ENCODE measurements around the gene SLC25A19.
"Not testable (repeated sequence)": the region's sequence is repeated elsewhere in the genome, so short reads cannot be mapped to it uniquely, and the experiment has no call there.

SLC25A19 gene

DNA sequence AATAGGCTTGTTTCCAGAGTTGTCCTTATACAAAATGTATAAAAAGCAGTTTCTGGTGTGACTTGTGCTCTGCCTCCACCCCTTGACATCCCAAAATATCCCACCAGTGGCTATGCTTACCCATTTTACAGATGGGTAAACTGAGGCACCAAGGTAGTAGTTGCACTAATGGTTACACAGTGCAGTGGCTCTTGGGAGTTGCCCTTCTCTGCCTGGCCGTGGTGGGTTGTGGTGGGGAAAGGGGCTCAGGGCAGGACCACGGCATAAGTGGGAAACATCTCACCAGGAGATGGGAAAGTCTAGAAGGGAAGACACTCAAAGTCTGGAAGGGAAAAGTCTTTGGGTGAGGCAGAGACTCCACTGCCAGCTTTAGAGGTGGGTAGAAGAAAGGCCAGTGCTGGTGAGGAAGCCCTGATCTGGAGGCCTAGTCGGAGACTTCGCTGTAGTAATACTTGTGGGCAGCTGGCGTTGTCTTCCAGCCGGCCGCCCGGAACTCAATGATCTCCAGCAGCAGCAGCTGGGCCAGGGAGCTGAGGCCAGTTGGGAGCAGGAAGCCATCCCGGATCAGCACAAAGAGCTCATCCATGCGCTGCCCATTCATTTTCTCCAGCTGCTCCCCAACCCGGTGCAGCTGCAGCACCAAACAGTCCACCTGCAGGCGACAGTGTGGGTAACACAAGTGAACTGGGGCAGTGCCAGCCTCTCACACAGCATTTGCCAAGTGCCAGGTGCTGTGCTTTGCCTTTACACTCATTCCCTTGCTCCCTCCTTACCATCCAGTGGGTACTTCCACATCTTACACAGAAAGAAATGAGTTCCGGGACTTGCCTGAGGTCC is 22.7 kb downstream of the SLC25A19 start:
- DNase-seq = no peak

DNA sequence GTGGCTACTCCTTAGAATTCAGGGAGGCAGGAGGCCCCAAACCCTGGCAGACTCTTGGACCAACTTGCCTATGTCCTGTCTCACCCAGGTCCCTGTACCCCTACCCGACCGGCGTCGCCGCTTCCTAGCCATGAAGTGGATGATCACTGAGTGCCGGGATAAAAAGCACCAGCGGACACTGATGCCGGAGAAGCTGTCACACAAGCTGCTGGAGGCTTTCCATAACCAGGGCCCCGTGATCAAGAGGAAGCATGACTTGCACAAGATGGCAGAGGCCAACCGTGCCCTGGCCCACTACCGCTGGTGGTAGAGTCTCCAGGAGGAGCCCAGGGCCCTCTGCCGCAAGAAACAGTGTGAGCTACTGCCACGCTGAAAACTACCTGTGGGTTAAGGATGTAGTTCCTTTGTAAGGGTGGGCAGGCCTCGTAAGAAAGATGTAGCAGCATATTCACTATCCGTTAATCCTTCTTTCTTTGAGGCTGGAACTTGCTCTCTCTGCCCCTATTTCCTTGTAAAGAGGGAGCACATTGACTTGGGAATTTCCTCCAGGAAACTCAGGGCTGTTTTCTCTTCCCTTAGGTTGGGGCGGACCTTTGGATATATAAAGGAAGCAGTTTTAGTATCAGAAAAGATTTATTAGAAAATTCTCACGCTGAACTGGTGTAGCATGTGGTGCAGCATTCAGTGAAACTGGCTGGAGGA is 23.5 kb downstream of the SLC25A19 start:
- DNase-seq = no peak

DNA sequence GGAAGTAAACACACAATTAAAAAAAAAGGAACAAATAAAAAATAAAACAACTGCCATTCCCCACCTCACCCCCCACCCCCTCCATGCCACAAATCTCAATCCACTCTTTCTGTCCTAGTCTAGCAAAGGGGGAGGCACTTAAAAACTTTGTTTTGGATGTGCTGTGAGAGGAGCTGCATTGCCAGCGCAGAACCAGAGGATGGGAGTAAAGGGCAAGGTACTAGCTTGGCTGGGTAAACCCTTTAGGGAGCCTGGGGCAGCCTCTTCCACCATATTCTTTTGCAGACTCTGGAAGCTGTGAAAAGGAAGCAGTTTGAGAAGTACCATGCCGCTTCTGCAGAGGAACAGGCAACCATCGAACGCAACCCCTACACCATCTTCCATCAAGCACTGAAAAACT is 26.2 kb downstream of the SLC25A19 start:
- no peak for DNase-seq

DNA sequence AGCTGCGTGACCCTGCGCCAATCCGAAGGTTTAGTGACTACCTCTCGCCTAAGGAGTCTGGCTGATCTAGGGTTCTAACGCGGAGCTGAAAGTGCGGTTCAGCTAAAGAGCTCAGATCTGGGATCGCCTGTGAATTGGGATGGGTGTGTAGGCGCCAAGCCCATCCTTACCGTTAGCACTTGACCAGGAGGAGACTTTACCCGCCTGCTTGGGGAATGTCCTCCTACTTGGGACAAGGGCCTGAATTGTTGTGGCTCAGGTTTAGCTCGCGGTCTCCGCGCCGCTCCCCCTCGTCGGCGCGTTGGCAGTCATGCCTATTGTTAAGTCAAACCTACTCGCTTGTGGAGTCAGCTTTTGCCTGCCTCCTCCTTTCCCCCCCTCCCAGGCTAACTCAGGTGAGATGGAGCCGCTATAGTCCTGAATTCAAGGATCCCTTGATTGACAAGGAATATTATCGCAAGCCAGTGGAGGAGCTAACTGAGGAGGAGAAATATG is 27.1 kb downstream of the SLC25A19 start:
- peak in 1 of 2 experiments; percentile 43 for DNase-seq

DNA sequence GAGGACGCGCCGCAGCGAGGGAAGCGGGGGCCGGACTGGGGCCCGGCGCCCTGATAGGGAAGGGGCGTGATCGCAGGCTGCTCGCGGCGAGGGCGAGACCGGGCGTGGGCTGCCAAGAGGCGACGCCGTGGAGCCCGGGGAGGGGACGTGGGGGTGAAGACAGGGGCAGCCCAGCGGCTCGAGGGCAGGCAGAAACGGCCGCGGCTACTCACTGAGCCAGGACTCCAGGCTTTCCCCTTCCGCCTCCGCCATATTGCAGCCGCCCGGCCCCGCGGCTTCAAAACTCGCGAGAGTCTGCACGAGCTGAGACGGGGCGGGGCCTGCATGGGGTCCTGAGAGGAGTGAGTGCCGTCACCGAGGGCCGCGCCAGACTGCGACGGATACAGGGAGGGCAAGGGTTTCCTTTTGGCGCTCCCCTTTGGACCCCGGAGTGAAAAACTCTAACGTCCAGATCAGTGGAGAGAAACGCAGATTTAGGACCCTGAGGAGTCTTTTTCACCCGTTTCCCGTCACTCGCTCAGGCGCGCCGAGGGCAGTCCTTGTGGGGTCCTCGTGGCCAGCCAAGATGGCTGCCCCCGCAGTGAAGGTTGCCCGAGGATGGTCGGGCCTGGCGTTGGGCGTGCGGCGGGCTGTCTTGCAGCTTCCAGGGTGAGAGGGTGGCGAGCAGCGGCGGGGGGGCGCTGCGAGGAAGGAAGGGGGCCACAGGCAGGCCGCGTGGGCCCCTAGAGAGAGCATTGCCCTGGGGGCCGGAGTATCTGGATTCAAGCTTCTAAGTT is 27.7 kb downstream of the SLC25A19 start, which contains the start of the genes GGA3 and MRPS7:
Gene GGA3 (minus strand): TSS at position 271 of the 776 bp plus-strand sequence. CDS start 19 bp downstream, at position 252.
Gene MRPS7 (plus strand): TSS at position 544 of the 776 bp plus-strand sequence. CDS start 22 bp downstream, at position 566.
- peak; percentile 86 to 87 for DNase-seq

DNA sequence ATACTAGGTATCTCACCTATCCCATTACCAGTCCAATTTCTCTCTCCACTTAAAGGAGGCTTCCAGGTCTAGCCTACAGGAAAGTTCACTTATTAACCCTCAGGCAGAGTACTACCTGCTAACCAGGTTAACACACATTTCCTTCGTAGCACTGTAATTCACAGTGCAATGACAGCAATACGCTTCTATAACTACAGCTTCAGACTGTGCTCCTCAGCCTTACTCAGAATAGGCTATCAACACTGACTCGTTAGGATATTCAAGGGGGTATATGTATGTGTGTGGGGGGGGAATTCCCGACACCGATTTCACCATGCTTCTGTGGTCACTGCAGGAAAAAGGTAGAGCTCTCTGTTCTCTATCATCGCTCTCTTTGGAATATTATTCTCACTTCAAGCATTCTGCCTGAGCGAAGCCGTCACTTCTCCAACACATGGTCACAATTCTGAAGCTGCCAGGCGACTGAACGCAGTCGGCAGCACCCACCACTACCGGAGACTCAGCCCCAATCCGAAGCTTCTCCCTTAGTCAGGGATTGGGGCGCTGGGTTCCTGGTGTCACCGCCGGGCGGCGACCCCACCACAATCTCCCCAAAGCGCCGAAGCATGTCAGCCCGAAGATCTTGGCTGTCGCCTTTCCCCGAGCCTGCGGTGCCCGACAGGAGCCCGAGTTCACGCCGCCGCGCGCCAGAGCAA is 28.4 kb downstream of the SLC25A19 start:
- DNase-seq = no peak

DNA sequence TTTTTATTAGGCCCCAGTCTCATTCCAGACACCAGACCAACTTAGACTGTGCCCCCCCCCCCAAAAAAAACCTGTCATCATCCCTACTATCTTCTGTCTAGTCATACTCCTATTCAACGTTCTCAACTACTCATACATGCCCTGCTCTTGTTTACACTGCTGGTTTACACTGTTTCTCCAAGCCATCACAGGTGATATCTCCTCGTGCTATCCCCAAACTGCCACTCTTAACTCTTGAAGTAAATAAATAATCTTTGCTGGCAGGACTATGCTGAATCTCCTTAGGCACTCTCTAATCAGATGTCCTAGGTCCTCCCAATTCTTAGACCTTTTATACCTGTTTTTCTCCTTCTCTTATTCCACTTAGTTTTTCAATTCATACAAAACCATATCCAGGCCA is 32.0 kb downstream of the SLC25A19 start:
- DNase-seq = not testable (repeated sequence)

DNA sequence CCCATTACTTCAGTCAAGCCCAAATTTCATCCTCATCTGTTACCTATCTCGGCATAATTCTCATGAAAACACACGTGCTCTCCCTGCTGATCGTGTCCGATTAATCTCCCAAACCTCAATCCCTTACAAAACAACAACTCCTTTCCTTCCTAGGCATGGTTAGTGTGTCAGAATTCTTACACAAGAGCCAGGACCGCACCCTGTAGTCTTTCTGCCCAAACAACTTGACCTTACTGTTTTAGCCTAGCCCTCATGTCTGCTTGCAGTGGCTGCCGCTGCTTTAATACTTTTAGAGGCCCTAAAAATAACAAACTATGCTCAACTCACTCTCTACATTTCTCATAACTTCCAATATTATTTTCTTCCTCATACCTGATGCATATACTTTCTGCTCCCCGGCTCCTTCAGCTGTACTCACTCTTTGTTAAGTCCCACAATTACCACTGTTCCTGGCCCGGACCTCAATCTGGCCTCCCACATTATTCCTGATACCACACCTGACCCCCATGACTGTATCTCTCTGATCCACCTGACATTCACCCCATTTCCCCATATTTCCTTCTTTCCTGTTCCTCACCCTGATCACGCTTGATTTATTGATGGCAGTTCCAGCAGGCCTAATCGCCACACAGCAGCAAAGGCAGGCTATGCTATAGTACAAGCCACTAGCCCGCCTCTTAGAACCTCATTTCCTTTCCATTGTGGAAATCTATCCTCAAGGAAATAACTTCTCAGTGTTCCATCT is 33.1 kb downstream of the SLC25A19 start:
- not testable (repeated sequence) for DNase-seq

DNA sequence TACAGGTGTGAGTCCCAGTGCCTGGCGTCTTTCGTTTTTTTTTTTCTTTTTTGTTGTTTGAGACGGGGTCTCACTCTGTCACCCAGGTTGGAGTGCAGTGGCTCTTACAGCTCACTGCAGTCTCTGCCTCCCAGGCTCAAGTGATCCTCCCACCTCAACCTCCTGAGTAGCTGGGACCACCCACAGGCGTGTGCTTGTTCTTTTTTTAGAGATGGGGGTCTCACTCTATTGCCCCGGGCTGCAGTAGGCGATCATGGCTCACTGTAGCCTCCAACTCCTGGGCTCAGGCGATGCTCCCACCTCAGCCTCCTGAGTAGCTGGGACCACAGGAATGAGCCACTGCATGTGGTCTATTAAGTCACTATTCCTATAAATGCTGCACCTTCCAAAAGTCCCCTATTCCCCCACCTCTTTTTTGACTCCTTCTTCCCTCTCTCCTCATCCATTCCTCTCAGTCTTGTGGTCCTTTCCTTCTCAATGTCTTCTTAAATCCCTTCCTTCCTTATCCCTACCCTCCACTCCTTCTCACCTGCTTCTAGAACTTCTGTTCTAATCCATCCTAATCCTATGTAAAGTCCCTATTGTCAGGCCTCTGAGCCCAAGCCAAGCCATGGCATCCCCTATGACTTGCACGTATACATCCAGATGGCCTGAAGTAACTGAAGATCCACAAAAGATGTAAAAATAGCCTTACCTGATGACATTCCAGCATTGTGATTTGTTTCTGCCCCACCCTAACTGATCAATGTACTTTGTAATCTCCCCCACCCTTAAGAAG is 37.0 kb downstream of the SLC25A19 start:
- DNase-seq = no peak

DNA sequence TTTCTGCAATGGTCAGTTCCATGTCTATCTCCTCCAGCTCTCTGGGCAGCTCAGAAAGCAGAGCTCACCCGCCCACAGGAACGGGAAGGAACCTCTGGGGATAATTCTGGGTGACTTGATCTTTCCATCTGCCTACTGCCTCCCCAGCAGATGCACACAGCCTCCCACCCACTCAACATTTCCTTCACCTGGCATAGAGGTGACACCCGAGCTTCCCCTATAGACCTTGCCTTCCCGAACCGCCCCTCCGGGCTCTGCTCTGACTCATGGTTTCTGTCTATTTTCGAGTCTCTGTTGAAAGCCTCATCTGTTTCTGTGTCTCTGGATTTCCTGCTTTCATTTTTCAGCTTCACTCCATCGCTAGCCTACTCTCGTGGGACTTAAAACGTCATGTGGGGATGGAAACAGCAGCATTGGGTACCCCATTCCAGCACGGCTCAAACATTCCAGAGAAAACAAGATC is 39.2 kb downstream of the SLC25A19 start:
- DNase-seq = no peak

DNA sequence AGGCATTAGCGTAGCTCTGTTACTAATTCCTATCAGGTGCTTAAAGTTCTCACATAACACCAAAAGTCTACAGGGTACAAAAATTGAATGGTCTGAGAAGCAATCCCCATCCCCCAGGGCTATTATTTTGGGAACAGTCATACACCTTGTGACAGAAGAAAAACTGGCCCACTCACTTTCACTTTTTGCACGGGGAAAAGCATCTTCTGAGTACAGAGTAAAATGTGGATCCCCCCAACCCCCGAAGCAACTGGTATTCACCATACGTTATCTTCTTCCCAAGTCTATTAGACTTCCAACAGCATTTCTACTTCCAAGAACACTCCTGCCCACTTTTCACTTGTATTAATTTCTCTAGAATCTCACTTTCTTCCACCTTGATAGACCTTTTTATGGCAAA is 39.7 kb downstream of the SLC25A19 start:
- DNase-seq = no peak

DNA sequence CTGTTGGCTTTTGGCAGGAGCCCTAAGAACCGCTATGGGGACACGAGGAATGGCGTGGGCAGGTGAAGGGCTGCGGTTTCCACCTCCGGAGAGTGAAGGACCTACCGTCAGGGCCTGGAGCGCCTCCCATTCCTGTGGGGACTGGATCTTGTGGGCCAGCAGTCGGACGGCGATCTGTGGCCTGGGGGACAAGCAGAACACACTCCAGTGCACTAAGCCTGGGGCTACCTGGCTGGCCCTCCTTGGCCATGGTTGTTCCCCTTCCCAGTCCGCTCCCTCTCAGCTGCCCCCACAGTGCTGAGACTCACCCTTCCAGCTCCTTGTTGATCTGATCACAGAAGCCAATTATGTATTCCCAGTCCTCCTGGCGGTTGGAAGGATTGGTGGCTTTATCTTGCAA is 42.8 kb downstream of the SLC25A19 start:
- DNase-seq = no peak

DNA sequence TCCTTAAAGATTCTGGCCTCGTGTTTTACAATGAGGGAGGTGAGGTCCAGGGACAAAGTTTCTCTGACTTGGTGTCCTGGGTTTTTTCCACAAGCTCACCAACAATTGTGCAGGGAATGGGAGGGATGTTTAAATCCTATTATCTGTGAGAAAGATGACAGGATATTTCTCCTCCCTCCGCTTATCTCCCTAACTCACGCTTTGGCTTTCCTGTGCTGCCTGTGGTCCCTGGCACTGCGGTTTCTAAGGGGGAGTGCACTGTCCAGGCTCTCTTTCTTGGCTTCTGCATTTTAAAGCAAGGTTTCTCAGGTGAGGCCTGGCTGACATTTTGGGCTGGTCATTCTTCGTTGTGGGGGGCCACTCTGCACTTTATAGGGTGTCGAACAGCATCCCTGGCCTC is 44.2 kb downstream of the SLC25A19 start:
- no peak for DNase-seq

DNA sequence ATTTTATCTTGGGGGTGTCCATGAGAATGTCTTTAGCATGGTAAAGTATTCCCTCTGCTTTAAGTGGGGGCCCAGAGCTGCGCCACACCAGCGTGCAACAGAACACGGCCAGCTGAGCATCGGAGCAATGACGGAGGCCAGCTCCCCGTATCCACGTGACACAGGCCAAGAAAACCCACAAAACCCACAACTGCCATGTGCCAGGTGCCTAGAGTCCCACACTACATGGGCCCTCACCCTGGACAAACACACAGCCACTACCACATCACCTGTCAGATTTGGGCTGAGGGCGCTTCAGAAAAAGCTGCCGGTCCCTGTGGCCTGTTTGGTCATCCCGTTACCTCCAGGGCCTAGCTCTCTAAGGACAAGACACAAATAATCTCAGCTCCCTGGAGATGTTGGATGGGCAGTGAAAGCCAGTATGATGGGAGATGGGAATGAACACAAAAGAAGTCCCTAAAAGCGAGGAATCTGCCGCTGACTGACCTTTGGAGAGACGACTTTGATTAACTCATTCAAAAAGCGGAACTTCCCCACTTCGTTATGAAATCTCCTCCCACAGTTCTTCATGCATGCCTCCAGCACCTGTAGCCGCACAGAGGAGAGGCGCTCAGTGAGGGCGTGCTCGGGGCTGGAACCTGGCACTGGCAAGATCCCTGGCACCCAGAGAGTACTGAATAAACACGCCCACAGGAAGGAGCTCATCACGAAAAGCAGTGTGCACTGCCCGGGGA is 44.9 kb downstream of the SLC25A19 start:
- DNase-seq = no peak

DNA sequence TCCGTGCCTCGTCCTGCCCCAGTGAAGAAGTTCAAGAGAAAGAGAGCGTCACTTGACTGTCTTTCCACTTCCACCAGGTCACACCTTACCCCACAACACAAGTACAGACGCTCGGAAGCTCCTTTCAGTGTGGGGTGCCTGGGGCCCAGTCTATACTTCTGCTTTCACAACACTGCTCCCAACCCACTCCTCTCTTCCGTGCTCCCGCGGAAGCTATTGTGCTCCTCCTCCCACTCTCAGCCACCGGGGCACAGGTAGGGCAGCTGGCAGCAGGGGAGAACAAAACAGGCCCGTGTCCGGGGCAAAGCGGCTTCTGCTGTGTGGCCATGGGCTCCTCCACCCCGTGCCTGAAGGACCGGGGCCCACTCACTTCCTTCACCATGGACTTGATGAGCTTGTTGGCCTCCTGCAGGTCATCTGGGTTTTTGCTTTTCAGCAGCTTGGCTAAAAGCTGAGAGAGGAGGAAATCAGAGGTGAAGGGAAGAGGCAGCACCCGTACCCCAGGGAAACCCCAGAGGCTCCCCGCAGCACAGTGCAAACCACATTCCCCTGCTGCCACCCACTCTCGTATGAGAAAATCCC is 46.7 kb downstream of the SLC25A19 start:
- DNase-seq = no peak

DNA sequence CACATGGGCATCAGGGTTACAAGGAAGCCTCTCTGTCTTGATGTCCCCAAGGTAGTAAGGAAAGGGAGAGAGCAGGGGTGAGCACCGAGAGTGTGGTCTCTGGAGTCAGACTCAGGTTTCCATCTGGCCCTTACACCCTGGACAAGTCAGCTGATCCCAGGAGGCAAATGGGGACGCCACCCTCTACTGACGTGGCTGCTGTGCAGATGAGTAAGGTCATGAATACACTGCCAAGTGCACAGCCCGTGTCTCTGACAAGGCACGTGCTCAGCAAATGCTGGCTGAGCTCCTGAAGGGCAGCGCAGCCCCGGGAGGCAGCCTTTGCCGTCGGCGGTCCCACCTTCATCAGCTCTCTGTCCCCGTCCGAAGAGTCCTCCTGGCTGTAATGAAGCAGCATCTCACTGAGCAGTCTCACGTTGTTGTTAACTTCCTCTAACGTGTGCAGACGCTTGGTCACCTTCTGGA is 47.2 kb downstream of the SLC25A19 start:
- DNase-seq = no peak

DNA sequence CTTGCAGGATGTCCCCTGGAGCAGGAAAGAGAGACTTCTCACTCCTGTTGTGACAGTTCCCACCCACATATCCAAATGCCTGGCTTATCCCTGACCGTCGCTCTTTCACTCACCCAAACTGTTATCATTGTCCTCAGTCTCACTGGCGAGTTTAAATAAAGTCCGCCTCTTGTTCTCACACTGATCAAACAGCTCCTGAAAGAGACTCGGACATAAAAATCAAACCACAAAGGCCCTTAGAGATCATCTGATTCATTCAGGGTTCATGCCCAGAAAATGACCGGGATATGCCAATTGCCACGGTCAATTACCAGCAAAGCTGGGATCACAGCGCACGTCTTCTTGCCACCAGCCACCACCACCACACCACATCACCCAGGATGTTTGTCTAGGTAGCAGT is 47.7 kb downstream of the SLC25A19 start:
- DNase-seq = no peak

DNA sequence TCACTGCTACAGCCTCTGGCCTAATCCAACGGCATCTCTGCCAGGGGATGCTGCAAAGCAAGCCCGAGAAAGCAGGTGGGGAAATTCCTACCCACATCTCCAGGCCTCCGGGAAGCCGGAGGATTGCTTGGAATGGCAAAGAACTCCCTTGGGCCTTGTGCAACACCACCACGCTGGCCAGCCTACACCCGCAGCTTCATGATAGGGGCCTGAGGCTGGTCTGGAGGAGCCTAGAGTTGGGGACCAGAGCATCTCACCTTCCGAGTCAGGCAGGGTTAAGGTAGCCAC is 48.1 kb downstream of the SLC25A19 start:
- DNase-seq = no peak

DNA sequence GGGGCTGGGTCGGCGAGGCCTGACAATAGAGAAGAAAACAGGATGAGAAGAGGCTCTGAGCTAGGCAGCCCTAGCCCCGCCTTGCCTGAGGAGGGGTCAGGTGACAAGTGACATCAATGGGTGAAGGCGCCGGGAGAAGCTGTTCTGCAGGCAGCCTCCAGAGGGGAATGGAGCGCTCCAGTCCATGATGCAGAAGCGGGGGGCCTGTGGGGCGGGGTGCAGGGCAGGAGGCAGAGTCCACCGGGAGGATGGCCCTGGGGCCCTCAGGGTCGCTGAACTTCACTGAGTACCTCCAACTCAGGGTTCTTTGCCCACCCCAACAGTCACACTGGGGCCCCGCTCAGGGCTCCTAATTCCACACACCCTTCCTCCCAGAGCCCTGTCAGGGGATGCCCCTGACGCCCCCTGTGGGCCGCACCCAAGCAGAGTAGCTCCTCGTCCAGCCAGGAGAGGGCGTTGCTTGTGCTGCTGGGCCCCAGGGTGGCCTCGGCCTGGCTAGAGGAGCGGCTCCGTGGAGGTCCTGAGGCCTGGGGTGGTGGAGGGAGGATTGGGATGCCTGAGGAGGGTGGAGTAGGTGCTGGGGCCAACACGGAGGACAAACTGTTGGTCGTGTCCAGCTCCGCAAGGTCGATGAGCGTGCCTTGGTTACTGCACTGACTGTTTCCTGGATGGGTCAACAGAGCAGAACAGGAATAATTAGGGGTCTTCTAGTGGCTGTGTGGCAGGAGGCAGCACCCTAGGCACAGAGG is 48.7 kb downstream of the SLC25A19 start:
- DNase-seq = peak; percentile 17 to 20

Data from SW 1271 (cell line).